Lower leg skin (tissue), 3 donors: ENCODE measurements around the gene TLL1.

ENCODE experiments used
- POLR2A ChIP-seq, 2 donors: fragments of 450-650 bp; IDR thresholded peaks; one replicate each; pipeline ENCODE4 v1.6.1; 2016 to 2017; ENCODE audit warnings: antibody characterized with exemption in 2 of 2, mild to moderate bottlenecking in 1 of 2, moderate library complexity in 1 of 2
- TF ChIP-seq, protein P1 (sequence below), 3 donors: fragments of 450-650 bp; IDR thresholded peaks; one replicate each; pipeline ENCODE4 v1.5.1; 2016; ENCODE audit warnings: antibody characterized with exemption in 3 of 3, mild to moderate bottlenecking in 3 of 3, moderate library complexity in 2 of 3

DNA sequence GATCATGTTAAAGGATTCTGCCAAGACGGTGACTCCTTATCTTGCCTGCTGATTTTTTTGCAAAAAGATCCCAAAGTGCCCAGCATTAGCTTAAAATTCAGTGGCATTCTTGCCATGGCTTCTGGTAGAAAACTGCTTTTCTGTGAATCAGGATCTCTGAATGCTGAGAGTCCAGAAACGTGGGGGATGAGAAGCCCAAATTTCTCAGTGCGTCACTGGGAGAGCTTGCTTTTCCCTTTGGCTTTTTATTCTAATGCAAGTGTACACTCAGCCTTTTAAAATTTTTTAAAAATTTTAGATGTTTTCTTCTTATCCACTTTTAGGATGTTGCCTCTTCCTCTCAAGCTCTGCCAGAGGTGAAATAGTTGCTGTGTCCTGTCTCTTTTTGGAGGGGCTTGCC lies 98.4 kb downstream of the TLL1 start:
- TF ChIP-seq, protein P1, sequence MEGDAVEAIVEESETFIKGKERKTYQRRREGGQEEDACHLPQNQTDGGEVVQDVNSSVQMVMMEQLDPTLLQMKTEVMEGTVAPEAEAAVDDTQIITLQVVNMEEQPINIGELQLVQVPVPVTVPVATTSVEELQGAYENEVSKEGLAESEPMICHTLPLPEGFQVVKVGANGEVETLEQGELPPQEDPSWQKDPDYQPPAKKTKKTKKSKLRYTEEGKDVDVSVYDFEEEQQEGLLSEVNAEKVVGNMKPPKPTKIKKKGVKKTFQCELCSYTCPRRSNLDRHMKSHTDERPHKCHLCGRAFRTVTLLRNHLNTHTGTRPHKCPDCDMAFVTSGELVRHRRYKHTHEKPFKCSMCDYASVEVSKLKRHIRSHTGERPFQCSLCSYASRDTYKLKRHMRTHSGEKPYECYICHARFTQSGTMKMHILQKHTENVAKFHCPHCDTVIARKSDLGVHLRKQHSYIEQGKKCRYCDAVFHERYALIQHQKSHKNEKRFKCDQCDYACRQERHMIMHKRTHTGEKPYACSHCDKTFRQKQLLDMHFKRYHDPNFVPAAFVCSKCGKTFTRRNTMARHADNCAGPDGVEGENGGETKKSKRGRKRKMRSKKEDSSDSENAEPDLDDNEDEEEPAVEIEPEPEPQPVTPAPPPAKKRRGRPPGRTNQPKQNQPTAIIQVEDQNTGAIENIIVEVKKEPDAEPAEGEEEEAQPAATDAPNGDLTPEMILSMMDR (IDR thresholded peaks at IDR 0.05): no peak
- TF ChIP-seq POLR2A (IDR thresholded peaks at IDR 0.05): no peak
